Liver (tissue), 9 donors: Measurements from ENCODE around the gene APOBEC3B. TPM values are rescaled to one million over a fixed set of nuclear protein-coding genes. Genes with fewer than 3 reads are reported as not detected.
"Not testable (repeated sequence)": the region's sequence is repeated elsewhere in the genome, so short reads cannot be mapped to it uniquely, and the experiment has no call there.

ENCODE experiments used
- DNase-seq: peaks from one replicate; pipeline ENCODE4 v3.0.0-alpha.2; 2017; ENCODE audit warnings: low spot score
- H3K27ac ChIP-seq, 2 donors: one replicate each; pipeline ENCODE4 v1.7.0; 2013; ENCODE audit warnings: inconsistent platforms in 2 of 2, low read length in 2 of 2, control low read depth in 1 of 2, low read depth in 1 of 2, mild to moderate bottlenecking in 1 of 2
- H3K27me3 ChIP-seq, 4 donors: one replicate each; pipeline versions ENCODE4 v1.6.1 to v1.7.0; 2013; ENCODE audit warnings: low read length in 3 of 4, inconsistent platforms in 1 of 4, mild to moderate bottlenecking in 1 of 4, moderate library complexity in 1 of 4; ENCODE audit not compliant: control insufficient read depth in 4 of 4, insufficient read depth in 4 of 4
- H3K36me3 ChIP-seq, 4 donors: one replicate each; pipeline versions ENCODE4 v1.6.1 to v1.7.0; 2013; ENCODE audit warnings: low read length in 3 of 4, mild to moderate bottlenecking in 3 of 4, low read depth in 1 of 4, moderate library complexity in 1 of 4; ENCODE audit not compliant: control insufficient read depth in 4 of 4, insufficient read depth in 3 of 4
- H3K4me1 ChIP-seq, 4 donors: one replicate each; pipeline versions ENCODE4 v1.6.1 to v1.7.0; 2013; ENCODE audit warnings: low read length in 3 of 4, mild to moderate bottlenecking in 3 of 4, moderate library complexity in 1 of 4; ENCODE audit not compliant: control insufficient read depth in 4 of 4, insufficient read depth in 4 of 4
- H3K4me3 ChIP-seq, 3 donors: one replicate each; pipeline versions ENCODE4 v1.6.1 to v1.7.0; 2013; ENCODE audit warnings: low read length in 3 of 3, control low read depth in 1 of 3, low read depth in 1 of 3, mild to moderate bottlenecking in 1 of 3
- H3K9ac ChIP-seq, 2 donors: one replicate each; pipeline ENCODE4 v1.7.0; 2013; ENCODE audit warnings: low read length in 2 of 2, mild to moderate bottlenecking in 2 of 2, moderate library complexity in 2 of 2, control low read depth in 1 of 2, low read depth in 1 of 2
- H3K9me3 ChIP-seq, 4 donors: one replicate each; pipeline versions ENCODE4 v1.6.1 to v1.7.0; 2013; ENCODE audit warnings: low read length in 3 of 4; ENCODE audit not compliant: control insufficient read depth in 4 of 4
- CTCF ChIP-seq: fragments of 150-350 bp; IDR thresholded peaks from 2 replicates; pipeline ENCODE4 v1.5.1; 2017; ENCODE audit warnings: improper control_type of control experiment, low read depth, low read length; ENCODE audit not compliant: missing input control
- FOXA1 ChIP-seq: IDR thresholded peaks from 2 replicates; pipeline ENCODE4 v1.6.1; 2016; ENCODE audit warnings: antibody characterized with exemption
- FOXA2 ChIP-seq: IDR thresholded peaks from 2 replicates; pipeline ENCODE4 v1.6.1; 2016; ENCODE audit warnings: antibody characterized with exemption
- GABPA ChIP-seq, 2 donors: IDR thresholded peaks in 1 of 2; conservative IDR thresholded peaks in 1 of 2; 2 replicates each; pipeline ENCODE4 v1.6.1; 2016; ENCODE audit warnings: antibody characterized with exemption in 2 of 2, mild to moderate bottlenecking in 1 of 2, moderate library complexity in 1 of 2
- HNF4G ChIP-seq: IDR thresholded peaks from 2 replicates; pipeline ENCODE4 v1.6.1; 2016; ENCODE audit warnings: antibody characterized with exemption
- NR2F2 ChIP-seq: IDR thresholded peaks from 2 replicates; pipeline ENCODE4 v1.6.1; 2016; ENCODE audit warnings: antibody characterized with exemption
- RAD21 ChIP-seq, 2 donors: IDR thresholded peaks; 2 replicates each; pipeline ENCODE4 v1.6.1; 2016; ENCODE audit warnings: antibody characterized with exemption in 2 of 2, mild to moderate bottlenecking in 2 of 2
- REST ChIP-seq: IDR thresholded peaks from 2 replicates; pipeline ENCODE4 v1.6.1; 2016; ENCODE audit warnings: antibody characterized with exemption, mild to moderate bottlenecking
- SP1 ChIP-seq: IDR thresholded peaks from 2 replicates; pipeline ENCODE4 v1.6.1; 2018; ENCODE audit warnings: antibody characterized with exemption, mild to moderate bottlenecking
- YY1 ChIP-seq: IDR thresholded peaks from 2 replicates; pipeline ENCODE4 v1.6.1; 2016; ENCODE audit warnings: antibody characterized with exemption, mild to moderate bottlenecking
- ZBTB33 ChIP-seq: IDR thresholded peaks from 2 replicates; pipeline ENCODE4 v1.6.1; 2016; ENCODE audit warnings: antibody characterized with exemption
- WGBS: extraction: QIAGEN DNeasy Blood & Tissue Kit; methylation state at CpG from one replicate; pipeline ENCODE4 v1.1.7; 2013; 5-methylcytosine and 5-hydroxymethylcytosine counted together
- polyA plus RNA-seq, 2 donors: library from polyadenylated mRNA; stranded (reverse) in 1 of 2; unstranded in 1 of 2; fragments of 200-250 nt in 1 of 2; fragments of >200 nt in 1 of 2; fragmentation: Nextera tagmentation in 1 of 2; extraction: Ambion mirVana in 1 of 2; gene quantifications; one replicate each; pipeline versions ENCODE4 v1.2.1 to v1.2.3, GENCODE V29; 2013 to 2015
- total RNA-seq, 2 donors: library from RNA; depleted of rRNA; stranded (reverse); fragments of >200 nt; gene quantifications; one replicate each; pipeline ENCODE4 v1.2.3, GENCODE V29; 2014
- donor health status: healthy.
- donor health status: healthy.
- donor health status: healthy.
- donor health status: healthy.
- donor health status: healthy.

The APOBEC3B gene
- total and polyA plus RNA-seq, 4 donors, result 0.08 to 6.0 (median 0.88) TPM

GRCh38 chr22:39007177-39007576 is 25.0 kb downstream of the APOBEC3B start:
- no peak for DNase-seq
- H3K36me3 ChIP-seq, result no peaks in the 10 kb centered on the region
- 97% methylated on average over 5 of the region's 5 CpGs for WGBS

GRCh38 chr22:39008271-39008850 is 26.2 kb downstream of the APOBEC3B start:
- not testable (repeated sequence) for H3K27me3 ChIP-seq, H3K9ac ChIP-seq, H3K4me1 ChIP-seq, H3K9me3 ChIP-seq, H3K27ac ChIP-seq, DNase-seq, H3K4me3 ChIP-seq, H3K36me3 ChIP-seq
- 90% methylated on average over 8 of the region's 8 CpGs for WGBS

More at GRCh38 chr22:39007177-39007576, 25.0 kb downstream of the APOBEC3B start:
- TF ChIP-seq REST, result no peak
- TF ChIP-seq SP1, result no peak
- TF ChIP-seq NR2F2, result no peak
- H3K4me3 ChIP-seq, result no peak overlapping the region
- no peaks in the 10 kb centered on the region for H3K27me3 ChIP-seq
- no peaks in the 10 kb centered on the region for H3K9me3 ChIP-seq
- H3K9ac ChIP-seq, result no peak overlapping the region
- H3K4me1 ChIP-seq, result no peaks in the 10 kb centered on the region
- H3K27ac ChIP-seq, result no peak overlapping the region

- Histone ChIP-seq H3K4me1 (no peaks in the 10 kb centered on the region), H3K27ac (no peak overlapping the region), H3K36me3 (no peaks in the 10 kb centered on the region), H3K27me3 (no peaks in the 10 kb centered on the region), H3K9ac (no peak overlapping the region), H3K9me3 (no peaks in the 10 kb centered on the region), H3K4me3 (no peak overlapping the region)
- no peak for DNase-seq
- TF ChIP-seq NR2F2 (no peak), CTCF (no peak), HNF4G (no peak), GABPA (IDR thresholded peaks at IDR 0.05 in 1 of 2, conservative IDR thresholded peaks at IDR 0.05 in 1 of 2) (no peak), ZBTB33 (no peak), YY1 (no peak), FOXA1 (no peak), FOXA2 (no peak), RAD21 (IDR thresholded peaks at IDR 0.05) (no peak)
- WGBS, result 82% methylated on average over 15 of the region's 15 CpGs
Observed at GRCh38 chr22:39010946-39011345, 28.8 kb downstream of the APOBEC3B start.
